ENCODE results near the gene CDON.

CDON gene

GRCh38 chr11:126012852-126013251, 49.8 kb downstream of the CDON start:
- in situ Hi-C loops (cut with HindIII; ENCODE audit: low sequenced_read_pairs) = no loop called here
- H3K4me3 ChIP-seq (ENCODE audit: low read depth, low read length) = no peak overlapping the region
- no peak for DNase-seq (ENCODE audit: low read depth)
- no peak for TF ChIP-seq CTCF (IDR thresholded peaks at IDR 0.05; ENCODE audit: low read depth, low read length, missing control alignments)

DNA sequence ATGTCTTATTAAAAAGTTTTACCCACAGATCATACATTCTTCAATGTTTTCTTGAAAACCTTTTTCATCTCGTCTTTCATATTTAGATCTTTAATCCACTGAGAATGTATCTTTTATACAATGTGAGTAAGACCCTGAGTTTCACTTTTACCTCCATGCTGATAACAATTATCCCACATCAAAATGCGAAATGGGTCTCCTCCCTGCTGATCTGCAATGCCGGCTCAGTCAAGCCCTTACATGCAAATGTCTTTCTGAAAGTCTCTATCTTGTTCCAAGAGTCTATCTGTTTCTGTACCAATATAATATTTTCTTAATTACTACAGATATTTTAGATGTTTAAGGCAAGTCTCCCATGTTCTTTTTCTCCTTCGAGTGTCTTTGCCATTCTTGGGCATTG, 50.9 kb downstream of the CDON start:
- TF ChIP-seq CTCF (IDR thresholded peaks at IDR 0.05; ENCODE audit: low read depth, low read length, missing control alignments) = no peak
- no peak for DNase-seq (ENCODE audit: low read depth)
- no peak overlapping the region for H3K4me3 ChIP-seq (ENCODE audit: low read depth, low read length)
- in situ Hi-C loops (cut with HindIII; ENCODE audit: low sequenced_read_pairs) = no loop called here

DNA sequence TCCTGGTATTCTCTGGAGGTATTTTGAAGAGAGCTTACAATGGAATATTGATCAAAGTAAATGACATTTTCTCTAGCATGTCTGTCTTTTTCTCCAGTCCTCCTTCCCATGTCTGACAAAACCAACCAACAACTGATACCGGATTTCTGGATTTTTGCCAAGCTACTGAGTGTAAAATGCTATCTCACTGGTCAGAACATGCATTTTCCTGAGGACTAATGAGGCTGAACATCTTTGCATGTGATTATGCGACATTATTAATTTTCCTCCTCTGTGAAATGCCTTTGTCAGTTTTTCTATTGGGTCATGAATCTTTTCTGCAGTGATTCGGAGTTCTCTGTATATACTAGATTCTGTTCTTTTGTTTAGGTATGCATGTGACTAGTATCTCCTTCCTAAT, 51.4 kb downstream of the CDON start:
- in situ Hi-C loops (cut with HindIII; ENCODE audit: low sequenced_read_pairs) = no loop called here
- H3K4me3 ChIP-seq (ENCODE audit: low read depth, low read length) = no peak overlapping the region
- TF ChIP-seq CTCF (IDR thresholded peaks at IDR 0.05; ENCODE audit: low read depth, low read length, missing control alignments) = no peak
- DNase-seq (ENCODE audit: low read depth) = no peak

DNA sequence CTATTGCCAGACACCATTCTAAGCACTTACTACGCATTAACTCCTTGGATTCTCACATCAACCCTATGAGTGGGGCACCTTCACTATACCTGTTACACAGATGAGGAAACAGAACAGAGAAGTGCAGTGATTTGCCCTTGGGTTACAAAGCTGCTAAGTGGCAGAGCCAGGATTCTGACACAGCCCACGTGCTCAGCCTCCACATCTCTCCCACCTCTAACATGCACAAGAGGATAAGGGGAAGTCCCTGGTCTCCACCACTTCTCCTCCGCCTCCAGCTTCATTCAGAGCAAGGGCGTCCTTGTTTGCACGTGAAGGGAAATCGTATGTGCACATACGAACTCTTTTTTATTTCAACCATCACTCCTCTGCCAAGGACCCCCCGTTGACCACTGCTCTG, 53.7 kb downstream of the CDON start:
- DNase-seq (ENCODE audit: low read depth) = no peak
- TF ChIP-seq CTCF (IDR thresholded peaks at IDR 0.05; ENCODE audit: low read depth, low read length, missing control alignments) = no peak
- H3K4me3 ChIP-seq (ENCODE audit: low read depth, low read length) = no peak overlapping the region
- in situ Hi-C loops (cut with HindIII; ENCODE audit: low sequenced_read_pairs) = no loop called here

DNA sequence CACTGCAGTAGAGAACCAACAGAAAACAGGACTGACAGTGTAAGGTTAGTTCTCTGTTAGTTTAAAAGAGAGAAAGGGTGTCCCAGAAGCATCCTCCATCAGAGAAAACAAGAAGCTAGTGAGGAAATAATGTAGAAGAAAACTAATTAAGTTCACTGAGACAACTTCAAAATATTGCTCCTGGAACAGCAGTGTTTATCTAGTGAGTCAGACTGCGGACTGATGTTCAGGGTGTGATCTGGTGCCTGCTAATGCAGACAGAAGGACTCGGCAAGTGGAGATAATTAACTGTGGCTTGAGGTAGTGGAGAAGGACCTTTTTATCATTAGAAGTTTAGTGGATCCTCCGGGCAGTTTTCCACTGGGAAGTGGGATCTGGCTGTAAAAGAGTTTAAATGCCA, 55.4 kb downstream of the CDON start:
- no peak for TF ChIP-seq CTCF (IDR thresholded peaks at IDR 0.05; ENCODE audit: low read depth, low read length, missing control alignments)
- H3K4me3 ChIP-seq (ENCODE audit: low read depth, low read length) = no peak overlapping the region
- in situ Hi-C loops (cut with HindIII; ENCODE audit: low sequenced_read_pairs) = no loop called here
- DNase-seq (ENCODE audit: low read depth) = no peak

GRCh38 chr11:126006068-126006467, 56.6 kb downstream of the CDON start:
- no peak overlapping the region for H3K4me3 ChIP-seq (ENCODE audit: low read depth, low read length)
- TF ChIP-seq CTCF (IDR thresholded peaks at IDR 0.05; ENCODE audit: low read depth, low read length, missing control alignments) = no peak
- in situ Hi-C loops (cut with HindIII; ENCODE audit: low sequenced_read_pairs) = no loop called here
- no peak for DNase-seq (ENCODE audit: low read depth)

DNA sequence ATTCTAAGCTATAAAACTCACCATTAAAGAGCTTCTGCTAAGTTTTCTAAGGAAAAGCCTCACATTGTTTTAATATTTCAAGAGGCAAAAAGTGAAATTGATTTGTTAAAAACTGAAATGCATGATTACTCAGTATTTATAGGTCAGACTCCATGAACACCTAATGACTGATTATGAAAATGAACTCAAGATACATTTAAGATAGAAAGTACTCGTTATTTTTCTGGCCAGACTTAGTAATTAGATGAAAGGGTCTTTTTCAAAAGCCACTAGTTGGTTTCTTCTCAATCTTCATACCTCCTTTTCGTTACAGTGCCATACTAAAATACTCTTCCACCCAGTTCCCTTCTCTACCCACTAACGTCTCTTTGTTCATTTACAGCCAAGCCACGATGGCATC, 60.5 kb downstream of the CDON start:
- no peak for DNase-seq (ENCODE audit: low read depth)
- in situ Hi-C loops (cut with HindIII; ENCODE audit: low sequenced_read_pairs) = no loop called here

More for the DNA sequence above, 60.5 kb downstream of the CDON start:
- H3K4me3 ChIP-seq (ENCODE audit: low read depth, low read length) = no peak overlapping the region
- TF ChIP-seq CTCF (IDR thresholded peaks at IDR 0.05; ENCODE audit: low read depth, low read length, missing control alignments) = no peak
